AG04450 (cell line): ENCODE measurements around the gene LCN10. TPM values are rescaled to one million over a fixed set of nuclear protein-coding genes. Genes with fewer than 3 reads are reported as not detected.

Experiments used
- CTCF ChIA-PET: fragments of 300-600, 350-600 bp; formaldehyde crosslinking; extraction: SDS; loops from one replicate; lab custom pipeline; 2022; ENCODE audit warnings: antibody characterized with exemption, inconsistent platforms; lab: Charles Lee
- POLR2A ChIA-PET: fragments of 350-600 bp; formaldehyde crosslinking; extraction: SDS; loops from one replicate; lab custom pipeline; 2021; ENCODE audit warnings: antibody characterized with exemption, inconsistent platforms; lab: Yijun Ruan, JAX
- DNase-seq: peaks from one replicate; pipeline ENCODE4 v3.0.0-alpha.2; 2011; ENCODE audit warnings: low read depth, low spot score
- H3K27ac ChIP-seq: one replicate; pipeline ENCODE4 v1.5.1; 2012; ENCODE audit warnings: low read depth, low read length, control low read depth
- H3K27me3 ChIP-seq: one replicate; pipeline ENCODE4 v1.6.0; 2012; ENCODE audit warnings: low read length; ENCODE audit not compliant: control insufficient read depth, insufficient read depth
- H3K4me3 ChIP-seq: 2 replicates; pipeline ENCODE4 v1.5.1; 2011; ENCODE audit warnings: mild to moderate bottlenecking, low read depth, low read length, control low read depth
- H3K9me3 ChIP-seq: 2 replicates; pipeline ENCODE4 v1.5.1; 2012; ENCODE audit warnings: low read length; ENCODE audit not compliant: control insufficient read depth, insufficient read depth
- CTCF ChIP-seq: IDR thresholded peaks from 2 replicates; pipeline ENCODE4 v1.5.1; 2011; ENCODE audit warnings: low read depth, low read length, control low read depth, inconsistent platforms
- polyA plus RNA-seq: library from polyadenylated mRNA; depleted of rRNA; stranded (reverse); fragments of >200 nt; gene quantifications from 2 replicates; pipeline ENCODE4 v1.2.3, GENCODE V29; 2011

Gene LCN10
- polyA plus RNA-seq, 1 experiment = not detected

DNA sequence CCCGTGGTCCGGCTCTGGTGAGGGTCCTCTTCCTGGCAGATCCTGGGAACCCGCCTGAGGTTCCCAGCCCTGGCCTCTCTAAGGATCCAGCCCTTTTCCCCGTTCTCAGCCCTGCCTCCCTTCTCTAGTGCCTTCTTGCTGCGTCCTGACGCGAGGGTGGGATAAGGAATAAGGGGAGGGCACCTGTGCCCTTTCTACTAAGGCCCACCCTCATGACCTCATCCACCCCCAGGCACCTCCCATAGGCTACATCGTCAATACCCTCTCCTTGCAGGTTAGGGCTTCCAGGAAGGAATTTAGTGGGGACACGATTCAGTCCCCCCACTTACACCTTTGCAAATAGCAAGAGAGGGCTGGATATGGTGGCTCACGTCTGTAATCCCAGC is 41.1 kb downstream of the LCN10 start:
- no peak overlapping the region for H3K4me3 ChIP-seq
- no peak for DNase-seq
- ChIA-PET CTCF (no interaction called here), POLR2A (no interaction called here)
- TF ChIP-seq CTCF = no peak
- no peak overlapping the region for H3K27ac ChIP-seq
- peaks cover 19% of the 10 kb centered on the region for H3K27me3 ChIP-seq
- H3K9me3 ChIP-seq = no peaks in the 10 kb centered on the region; the same call in 1 of the 2 replicates

DNA sequence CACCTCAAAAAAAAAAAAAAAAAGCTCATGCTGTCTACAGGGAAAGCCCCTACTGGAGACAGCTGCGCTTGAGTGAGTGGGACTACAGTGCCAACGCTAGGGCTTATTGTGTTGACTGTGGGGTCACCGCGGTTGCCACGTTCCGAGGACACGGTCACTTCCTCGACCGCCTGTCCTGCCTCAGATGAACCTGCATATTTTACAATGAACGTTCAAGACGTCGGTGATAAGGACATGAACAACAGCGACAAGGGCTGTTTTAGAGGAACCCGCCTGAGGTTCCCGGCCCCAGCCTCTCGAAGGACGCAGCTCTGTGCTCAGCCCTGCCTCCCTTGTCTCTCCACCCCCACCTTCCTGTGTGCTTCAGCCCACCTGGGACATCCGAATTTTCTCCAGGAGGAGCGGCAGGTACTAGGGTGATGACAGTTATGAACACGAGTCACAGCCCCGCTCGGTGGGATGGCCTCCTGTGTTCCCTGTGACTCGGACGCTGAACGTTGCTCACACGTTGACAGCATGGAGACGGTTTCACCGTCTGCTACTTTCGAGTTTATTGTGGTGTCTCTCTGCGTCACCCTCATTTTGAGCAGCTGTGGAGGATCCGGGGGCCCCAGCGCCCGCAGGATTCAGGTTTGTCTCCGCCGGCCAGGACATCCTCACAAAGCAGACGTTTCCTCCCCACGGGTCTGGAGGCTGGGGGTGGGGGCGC is 41.6 kb downstream of the LCN10 start:
- Histone ChIP-seq H3K27me3 (peaks cover 22% of the 10 kb centered on the region), H3K4me3 (no peak overlapping the region), H3K27ac (no peak overlapping the region), H3K9me3 (no peaks in the 10 kb centered on the region; the same call in 1 of the 2 replicates)
- ChIA-PET POLR2A (interaction anchor here (0.6 to 1.6 kb wide), 4 partner anchors 26 to 230 kb away, joined by 3 to 8 read pairs (median 4); no protein-coding TSS in a partner anchor), CTCF (no interaction called here)
- no peak for TF ChIP-seq CTCF
- DNase-seq = no peak

DNA sequence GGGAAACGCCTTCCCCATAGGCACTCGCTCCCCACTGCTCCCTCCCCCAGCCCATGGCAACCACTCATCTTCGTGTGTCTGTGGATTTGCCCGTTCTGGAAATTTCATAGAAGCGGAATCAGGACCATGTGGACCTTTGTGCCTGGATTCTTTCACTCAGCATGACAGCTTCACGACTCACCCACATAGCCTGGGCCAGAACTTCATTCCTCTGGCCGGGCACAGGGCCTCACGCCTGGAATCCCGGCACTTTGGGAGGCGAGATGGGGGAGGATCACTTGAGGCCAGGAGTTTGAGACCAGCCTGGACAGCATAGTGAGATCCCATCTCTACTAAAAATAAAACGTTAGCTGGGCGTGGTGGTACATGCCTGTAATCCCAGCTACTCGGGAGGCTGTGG is 42.4 kb downstream of the LCN10 start:
- CTCF ChIA-PET = no interaction called here
- no peak overlapping the region for H3K4me3 ChIP-seq
- H3K27me3 ChIP-seq = peaks cover 27% of the 10 kb centered on the region
- H3K27ac ChIP-seq = no peak overlapping the region
- DNase-seq = no peak
- TF ChIP-seq CTCF = no peak
- POLR2A ChIA-PET = interaction anchor here (1.3 to 1.6 kb wide), 2 partner anchors 26 to 27 kb away, joined by 3 to 8 read pairs; no protein-coding TSS in a partner anchor
- H3K9me3 ChIP-seq = no peaks in the 10 kb centered on the region; the same call in 1 of the 2 replicates

GRCh38 chr9:136698635-136699246 is 44.0 kb downstream of the LCN10 start:
- Histone ChIP-seq H3K9me3 (no peaks in the 10 kb centered on the region; the same call in 1 of the 2 replicates), H3K27ac (no peak overlapping the region), H3K4me3 (no peak overlapping the region), H3K27me3 (peaks cover 27% of the 10 kb centered on the region)
- ChIA-PET POLR2A (no interaction called here), CTCF (no interaction called here)
- TF ChIP-seq CTCF = no peak
- no peak for DNase-seq
